GM18517 (cell line): ENCODE measurements around the gene CSMD2.

Experiments used
- ATAC-seq: cut with Tn5 transposase; IDR thresholded peaks from one replicate; pipeline ENCODE4 v1.9.1; 2021; ENCODE audit warnings: mild to moderate bottlenecking, moderate library complexity; ENCODE audit not compliant: unreplicated experiment

The CSMD2 gene

DNA sequence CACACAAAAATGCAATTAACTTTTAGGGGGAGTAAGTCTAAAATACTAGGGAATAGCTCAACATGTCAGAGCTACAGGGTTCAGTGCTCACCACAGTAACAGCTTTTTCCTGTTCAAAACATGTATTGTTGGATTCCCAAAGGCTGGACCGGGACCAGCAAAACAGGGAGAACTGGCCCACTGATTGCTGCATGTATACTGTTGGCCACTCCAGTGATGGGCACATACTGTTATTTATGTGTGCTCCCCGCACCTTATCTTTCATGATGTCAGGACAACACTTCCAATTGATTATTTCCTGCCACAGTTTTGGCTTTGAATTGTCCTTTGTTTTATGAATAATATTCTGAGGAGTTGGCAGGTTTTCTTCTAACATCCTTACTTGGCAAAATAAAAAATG lies 250.5 kb downstream of the CSMD2 start:
- no peak for ATAC-seq

DNA sequence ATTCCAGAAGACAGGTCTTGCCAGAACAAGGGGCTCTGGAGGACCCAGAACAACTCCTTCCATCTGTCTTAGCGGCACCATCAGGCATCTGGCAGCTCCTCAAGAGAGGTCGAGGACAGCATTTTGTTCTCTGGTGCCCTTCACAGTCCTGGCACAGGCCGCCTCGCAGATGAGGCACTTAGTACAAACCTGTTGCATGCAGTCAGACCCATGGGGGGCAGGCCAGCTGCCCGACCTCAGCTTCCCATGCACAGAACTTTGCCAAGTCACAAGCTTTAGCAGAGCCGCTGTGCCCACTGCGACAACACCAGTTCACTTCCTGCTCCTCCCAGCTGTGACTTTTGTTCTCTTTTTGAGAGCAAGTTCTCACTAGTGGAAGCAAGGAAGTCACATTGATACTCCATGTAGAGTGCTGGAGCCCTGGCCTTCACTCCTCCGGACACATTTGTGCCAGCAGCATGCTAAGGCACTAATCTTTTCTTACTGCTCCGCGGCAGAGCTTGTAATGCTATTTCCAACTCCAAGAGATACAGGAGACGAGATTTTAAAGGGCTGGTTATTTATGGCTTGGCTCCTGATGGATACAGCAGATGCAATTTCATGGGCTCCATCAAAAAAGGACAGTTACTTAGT lies 256.6 kb downstream of the CSMD2 start:
- no peak for ATAC-seq

DNA sequence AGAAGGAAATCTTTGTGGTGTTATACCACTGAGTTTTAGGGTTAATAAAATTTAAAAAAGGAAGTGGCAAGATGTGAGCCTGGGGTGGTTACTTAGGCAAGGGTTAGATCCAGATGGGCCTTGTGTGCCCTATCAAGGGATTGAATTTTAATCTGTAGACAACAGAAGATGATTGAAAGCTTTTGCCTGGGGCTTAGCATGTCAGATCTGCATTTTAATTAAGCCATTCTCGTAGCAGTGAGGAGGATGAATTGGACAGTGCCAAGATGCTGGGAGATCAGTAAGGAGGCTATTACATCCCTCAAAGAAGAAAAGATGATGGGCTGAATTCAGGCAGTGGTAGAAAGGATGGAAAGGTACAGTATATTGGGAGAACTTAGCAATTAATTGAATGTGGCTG lies 258.9 kb downstream of the CSMD2 start:
- no peak for ATAC-seq

DNA sequence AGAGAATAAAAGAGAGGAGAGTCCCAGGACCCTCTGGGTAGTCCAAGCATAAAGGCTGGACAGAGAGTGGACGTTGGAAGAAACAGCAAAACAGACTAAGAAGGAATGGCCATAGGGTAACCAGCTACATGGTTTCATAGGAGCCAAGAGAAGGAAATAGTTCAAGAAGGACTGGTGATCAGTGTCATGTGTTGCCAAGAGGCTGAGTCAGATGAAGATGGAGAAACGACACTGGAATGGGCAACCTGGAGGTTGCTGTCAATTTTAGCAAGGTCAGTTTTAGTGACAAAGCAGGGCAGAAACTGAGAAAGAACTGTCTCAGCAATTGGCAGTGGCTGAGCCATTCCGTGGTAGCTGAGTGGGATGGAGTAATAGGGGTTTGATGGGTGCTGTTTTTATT lies 259.8 kb downstream of the CSMD2 start:
- no peak for ATAC-seq

DNA sequence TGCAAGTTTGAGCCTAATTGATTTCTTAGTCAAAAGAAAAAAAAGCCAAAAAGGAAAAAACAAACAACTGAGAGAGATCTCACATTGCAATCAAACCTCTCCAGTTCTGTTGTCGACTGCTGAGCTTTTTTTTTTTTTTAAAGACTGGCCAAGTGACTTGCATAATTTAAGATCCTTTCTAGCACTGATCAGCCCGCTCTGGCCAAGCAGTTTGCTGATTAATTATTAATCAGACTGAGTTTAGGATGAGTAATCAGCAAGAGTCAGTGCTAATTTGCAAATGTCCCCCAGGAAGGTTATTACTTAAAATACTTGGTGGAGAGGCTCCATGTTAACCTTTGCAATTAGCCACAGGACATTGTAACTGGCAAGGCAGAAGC lies 261.8 kb downstream of the CSMD2 start:
- peak; percentile 68 for ATAC-seq

DNA sequence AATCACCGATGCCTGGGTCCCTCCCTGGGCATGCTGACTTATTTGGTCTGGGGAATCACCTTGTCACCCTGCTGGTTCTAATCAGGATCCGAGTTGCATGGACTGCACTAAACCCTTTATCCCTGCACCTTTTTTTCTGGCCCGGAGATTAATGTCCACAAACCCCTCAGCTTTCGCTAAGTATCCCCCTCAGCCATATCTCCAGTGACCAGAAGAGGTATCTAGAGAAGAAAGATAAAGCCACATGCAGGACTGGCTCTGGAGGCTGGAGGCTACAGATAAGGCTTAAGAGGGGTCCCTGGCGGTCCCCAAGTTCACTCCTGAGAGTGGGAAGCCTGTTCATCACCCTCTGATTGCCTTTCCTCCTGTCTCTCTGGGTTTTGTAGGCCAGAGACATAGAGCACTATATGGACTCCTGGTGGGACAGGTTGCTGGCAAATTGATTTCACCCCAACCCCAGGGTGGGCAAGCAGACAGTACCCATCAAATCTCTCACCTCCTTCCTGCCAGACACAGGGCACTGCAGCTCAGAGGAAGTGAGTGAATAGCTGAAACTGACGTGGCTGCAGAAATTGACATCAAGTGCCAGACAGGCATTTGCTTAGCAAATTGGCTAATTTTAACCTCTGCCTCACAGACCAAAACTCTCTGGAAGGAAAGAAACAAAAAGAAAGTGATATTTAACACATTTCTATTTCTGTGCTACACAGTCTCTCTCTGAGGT lies 262.4 kb downstream of the CSMD2 start:
- peak; percentile 79 for ATAC-seq

DNA sequence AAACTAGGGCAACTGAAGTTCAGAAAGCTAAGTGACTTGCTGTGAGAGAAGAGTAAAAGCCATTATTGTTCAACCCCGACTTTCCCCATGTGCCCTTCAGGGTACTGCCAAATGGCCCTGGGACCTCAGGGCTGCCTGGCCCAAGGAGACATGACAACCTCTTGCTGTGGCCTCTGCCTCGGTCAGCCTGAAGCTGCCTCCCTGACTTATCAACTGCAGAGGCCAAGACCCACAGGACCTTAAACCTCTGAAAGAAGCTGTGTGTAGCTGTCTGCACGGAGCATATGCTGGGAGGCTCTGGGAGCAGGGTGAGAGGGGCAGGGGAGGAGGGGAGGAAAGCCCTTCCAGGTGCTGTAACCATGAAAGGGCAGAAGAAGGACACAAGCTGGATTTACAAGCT lies 265.3 kb downstream of the CSMD2 start:
- no peak for ATAC-seq

DNA sequence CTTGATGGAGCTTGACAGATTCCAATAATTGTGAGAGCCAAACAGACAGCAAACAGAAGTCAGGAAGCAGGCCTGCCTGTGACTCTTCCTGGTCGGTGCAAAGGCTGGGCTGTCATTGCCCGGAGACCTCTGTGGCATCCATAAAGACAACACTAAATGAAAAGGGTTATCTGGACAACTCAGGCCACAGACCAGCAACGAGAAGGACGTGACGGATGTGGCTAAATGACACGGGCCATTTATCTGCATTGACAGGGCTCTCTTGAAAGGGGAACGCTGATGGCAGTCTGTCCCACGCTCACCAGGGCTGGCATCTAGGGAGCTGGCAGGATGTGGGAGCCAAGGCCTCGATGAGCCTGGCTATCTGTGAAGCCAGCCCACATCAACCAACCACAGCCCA lies 266.1 kb downstream of the CSMD2 start:
- no peak for ATAC-seq

DNA sequence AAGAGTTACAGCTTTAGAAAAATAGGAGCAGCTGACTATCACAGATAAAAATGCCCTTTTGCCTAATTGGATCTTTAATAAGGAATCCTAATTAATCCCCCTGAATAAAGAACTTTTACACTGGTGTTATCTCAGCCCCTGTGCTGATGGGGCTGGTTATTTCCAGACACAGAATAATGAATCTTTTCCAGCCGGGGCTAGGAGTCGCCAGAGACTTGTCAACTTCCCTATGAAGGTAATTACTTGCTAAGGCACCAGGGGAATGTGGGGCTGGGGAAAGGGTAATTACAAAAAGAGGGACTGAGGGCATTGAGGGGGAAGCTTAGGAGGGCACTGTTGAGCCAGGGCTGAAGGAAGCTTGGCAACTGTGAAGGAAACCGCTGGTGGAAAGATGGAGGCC lies 266.6 kb downstream of the CSMD2 start:
- no peak for ATAC-seq

DNA sequence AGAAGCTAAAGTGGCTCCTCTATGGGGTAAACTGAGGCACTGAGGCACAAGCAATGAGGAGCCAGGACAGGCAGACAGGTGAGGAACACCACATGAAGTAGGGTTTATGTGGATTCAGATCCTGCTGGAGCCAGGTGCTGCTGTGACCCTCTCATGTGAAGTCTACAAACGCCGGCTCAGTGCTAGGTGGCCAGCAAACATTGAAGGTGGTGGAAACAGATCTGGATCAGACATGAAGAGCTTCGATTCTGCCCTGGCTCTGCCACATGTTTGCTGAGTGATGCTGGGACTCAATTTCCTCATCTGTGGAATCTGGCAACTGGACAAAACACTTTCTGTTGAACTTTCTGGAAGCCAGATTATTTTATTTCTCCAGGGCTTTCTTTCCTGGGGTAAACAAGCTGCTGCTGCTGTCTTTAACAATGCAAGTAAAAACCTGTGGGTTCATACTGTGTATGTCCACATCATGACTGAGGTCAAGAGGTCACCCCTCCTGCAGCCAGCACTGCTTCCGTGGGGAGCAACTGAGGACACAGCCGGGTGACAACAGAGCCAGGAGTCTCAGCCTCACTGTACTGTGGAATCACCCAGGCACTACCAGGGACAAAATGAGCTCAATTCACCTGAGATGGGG lies 267.8 kb downstream of the CSMD2 start:
- ATAC-seq: no peak

DNA sequence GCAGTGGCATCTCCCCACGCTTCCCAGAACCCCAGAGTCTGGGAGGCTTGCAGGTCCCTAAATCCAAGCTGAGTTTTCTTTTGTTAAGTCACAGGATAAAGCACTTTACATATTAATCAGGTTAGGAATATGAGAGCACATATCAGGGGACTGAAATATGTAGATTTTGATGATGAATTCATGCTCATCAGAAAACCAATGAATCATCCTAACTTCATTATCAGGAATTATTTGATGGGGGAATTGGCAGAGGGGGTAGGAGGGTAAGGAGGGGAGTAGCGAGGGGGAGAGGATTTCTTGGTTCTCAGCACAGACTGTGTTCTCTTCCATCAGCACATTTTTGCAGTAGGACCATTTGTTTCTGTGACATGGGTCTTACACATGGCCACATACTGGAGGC lies 269.1 kb downstream of the CSMD2 start:
- ATAC-seq: no peak

DNA sequence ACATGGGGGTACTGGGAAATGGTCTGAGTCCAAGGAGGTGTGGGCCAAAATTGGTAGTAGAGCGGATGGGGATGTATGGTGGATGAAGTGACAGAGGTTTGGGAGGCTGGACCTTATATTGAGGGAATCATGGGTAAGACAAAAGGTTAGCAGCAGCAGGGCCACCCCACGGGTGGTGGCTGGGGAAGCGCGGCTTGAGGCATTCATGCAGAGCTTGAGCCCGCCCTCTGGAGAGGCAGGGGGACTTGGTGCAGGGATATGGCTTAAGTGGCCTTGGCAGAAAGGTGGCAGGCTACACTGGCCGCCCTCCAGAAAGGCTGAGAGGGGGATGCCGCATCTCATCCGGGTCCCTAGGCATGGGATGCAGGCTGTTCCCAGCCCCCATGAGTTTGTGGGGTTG lies 269.6 kb downstream of the CSMD2 start:
- no peak for ATAC-seq

DNA sequence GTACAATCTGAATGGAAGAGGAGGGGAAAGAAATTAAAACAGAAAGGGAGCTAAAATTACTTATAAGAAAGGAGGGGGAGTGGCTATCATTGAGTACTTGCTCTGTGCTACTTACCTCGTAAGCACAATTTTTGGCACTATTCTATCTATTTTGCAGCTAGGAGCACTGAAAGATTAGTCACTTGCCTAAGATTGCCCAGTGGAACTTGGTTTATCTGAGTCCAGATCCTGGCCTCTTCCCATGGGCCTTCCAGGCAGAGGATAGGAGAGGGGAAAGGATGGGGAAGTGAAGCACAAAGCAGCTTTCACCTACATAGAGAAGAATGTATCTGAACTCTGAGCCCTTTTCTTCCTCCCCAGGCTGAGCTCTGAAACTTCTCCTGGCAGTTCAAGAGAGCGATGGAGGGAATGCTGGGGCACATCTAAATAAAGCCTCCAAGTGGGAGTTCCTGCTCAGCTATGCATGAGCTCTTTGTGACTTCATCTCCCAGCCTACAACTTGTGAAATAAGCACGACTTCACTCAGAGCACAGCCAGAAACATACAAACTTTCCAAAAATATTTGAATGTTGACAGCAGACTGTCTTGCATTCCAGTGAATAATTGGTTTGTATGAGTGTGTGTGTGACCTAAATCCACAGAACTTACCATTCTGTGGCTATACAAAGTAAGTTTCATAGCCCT lies 271.7 kb downstream of the CSMD2 start:
- no peak for ATAC-seq

DNA sequence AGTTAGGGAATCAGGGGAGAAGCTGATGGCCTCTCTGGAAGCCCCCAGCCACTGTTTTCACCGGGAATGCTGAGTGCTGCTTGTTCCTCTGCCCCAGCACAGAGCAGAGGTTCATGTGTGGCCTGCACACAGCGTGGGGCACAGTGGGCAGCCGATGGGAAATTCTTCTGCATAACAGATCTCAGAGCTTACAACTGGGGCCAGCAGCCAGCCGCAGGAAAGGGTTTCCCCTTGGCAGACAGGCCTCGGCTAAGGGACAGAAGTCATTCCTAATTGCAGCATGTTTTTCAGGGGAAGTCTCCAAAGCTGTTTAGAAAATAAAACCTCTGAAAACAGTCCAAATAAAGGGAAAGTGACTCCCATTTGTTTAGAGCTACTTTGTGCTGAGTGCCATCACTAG lies 278.5 kb downstream of the CSMD2 start:
- no peak for ATAC-seq

DNA sequence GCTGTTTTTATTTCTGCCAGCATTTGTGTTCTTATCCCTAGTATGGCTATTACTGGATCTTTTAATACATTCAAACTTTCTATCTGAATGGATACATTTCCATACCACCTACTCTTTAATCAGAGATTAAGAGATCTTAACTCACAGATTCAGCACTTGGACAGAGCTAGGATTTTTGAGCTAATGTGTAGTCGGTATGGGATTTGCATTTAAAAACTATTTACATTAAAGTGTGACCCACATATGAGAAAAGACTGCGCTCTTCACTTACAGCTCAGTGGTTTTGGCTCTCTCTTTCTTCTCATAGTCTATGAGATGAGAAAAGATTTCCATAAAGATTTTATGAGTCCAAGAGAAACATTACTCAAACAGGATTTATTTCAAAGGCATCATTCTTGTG lies 284.7 kb downstream of the CSMD2 start:
- no peak for ATAC-seq

DNA sequence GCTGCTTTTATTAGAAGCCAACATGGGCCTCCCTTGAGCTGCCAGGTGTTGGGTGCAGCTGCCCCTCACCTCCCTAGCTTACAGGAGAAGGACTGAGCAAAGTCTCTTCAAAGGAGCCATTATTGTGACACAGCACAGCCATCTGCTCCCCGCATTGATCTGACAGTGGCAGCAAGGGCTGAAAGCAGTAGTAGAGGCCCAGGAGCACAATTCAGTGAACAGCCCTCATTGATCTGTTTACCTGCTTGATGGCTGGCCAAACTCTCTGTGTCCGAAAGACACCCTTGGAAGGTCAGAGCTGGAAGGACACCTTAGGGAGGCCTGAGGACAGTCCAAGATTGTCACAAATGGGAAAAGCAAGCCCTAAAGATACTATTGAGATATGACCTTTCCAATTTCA lies 286.6 kb downstream of the CSMD2 start:
- no peak for ATAC-seq

DNA sequence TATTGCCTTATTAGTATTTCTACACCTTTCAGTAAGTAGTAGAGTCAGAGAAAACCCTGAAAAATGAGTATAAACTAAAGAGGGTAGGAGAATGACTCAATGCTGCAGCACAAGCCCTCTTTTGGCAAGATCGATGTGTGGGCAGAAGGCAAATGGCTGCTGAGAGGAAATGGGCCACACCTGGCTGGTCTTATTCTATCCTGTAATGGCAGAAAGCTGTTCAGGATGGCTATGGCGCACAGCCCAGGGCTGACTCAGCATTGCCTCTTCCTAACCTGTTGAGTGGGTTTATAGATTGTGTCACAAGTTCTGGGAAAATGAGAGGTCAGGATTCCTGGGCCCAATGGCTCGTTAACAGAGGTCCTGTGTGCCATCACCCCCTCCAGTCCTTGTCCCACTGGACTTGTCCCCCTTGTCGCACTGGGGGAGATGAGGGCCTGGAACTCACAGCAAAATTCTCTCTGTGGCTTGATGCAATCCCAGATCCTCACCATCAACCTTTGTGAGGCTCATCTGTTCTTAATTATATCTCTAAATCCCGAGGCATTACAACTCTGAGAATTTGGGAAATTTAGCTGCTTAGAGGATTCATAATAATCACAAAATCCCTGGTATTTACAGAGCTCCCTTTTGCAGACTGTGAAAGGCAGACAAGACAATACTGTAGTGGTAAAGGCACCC lies 287.9 kb downstream of the CSMD2 start:
- ATAC-seq: no peak

DNA sequence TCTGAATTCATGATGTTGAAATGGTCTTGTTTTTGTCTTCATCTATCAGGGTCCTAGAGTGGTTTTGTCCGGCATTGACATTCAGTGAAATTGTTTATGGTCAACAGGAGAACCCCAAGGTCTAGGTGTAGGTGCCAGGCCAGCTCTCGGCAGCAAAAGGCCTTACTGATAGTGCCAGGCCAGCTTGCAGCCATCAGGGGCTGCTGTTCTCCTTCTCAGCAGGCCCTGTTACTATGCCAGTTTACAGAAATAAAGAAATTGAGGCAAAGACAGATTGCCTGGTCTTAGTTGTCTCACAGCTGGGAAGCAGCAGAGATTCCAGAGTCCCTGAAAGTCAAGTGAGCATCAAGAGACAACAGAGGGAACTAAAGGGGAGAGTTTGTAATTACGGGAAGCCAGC lies 289.2 kb downstream of the CSMD2 start:
- no peak for ATAC-seq

DNA sequence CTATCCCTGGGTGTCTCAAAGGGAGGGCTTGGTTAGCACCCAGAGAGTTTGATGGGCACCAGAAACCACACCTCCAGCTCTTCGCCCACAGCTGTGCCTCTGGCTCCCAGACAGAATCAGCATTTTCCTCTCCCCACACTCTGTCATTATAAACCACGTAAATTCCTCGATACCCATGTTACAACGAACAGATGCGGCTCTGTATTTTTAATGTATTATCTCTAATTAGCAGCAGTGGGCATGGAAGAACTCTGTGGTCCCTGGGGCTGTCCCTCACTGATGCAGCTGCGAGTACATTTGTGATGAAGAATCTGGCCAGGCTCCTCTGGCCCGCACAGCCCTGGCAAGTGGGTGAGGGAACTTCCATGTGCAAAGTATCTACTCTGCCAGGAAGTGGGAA lies 290.4 kb downstream of the CSMD2 start:
- ATAC-seq: no peak

DNA sequence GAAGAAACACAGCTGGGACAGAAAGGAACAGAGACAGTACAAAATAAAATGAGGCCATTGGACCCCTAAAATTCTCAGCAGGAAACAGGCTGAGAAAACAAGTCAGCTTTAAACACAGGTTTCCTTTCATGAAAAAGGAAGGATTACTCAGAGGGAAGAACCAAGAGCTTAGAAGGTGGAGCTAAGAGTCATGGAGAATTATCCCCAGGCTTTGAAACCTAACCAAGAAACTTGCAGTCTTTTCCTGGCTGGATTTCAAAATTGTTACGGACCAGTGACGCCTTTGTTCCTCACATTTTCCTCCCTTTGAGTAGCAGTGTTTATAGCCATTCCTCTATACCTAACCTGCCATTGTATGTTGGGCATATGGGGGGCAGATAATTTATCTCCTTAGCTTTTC lies 292.3 kb downstream of the CSMD2 start:
- ATAC-seq: no peak

DNA sequence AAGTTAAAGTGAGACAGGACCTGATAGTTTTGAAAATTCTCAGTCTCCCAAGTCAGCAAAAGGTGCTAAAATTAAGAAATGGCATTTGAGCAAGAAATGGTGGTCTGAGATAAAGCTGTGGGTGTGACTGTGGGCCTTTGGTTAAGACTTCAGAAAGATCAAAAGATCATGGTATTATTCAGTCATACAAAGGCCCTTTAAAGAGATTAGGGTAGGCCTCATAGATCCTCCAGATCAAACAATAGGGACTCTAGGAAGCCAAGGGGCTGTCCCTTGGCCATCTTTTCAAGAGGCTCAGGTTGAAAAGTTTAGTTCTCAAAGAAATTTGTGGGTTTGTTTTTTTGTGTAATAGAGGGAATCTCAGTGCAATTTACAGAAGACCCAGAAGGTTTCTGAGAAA lies 292.8 kb downstream of the CSMD2 start:
- ATAC-seq: no peak
